Eye (tissue), 1 donor: ENCODE results near the gene ERP27.

ENCODE experiments used
- DNase-seq: peaks from one replicate; pipeline ENCODE4 v3.0.0-alpha.2; 2015

The ERP27 gene

DNA sequence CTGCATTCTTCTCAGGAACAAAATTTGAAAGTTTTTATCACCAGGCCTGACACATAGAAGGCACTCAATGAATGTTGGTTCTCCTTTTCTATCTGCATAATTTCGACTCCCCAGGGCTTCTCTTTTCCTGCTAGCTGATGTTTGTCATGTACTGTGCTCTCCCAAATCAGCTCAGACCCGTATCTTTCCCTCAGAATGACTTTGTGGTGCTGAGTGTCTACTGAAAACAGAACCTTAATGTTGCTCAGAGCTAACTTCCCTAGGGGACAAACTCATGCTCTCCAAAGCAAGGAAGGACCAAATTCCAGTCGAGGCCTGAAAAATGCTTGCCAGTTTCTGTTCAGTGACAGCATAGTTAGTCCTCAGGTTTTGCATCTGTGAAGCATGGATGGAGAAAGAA, 21.1 kb upstream of the ERP27 start:
- DNase-seq = no peak

DNA sequence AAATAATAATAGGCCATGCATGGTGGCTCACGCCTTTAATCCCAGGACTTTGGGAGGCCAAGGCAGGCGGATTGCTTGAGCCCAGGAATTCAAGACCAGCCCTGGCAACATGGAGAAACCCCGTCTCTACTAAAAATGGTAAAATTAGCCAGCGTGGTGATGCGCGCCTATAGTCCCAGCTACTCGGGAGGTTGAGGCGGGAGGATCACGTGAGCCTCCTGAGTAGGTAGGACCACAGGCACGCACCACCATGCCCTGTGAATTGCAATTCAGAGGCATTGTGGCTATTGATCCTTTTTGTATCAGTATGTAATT, 20.7 kb upstream of the ERP27 start:
- DNase-seq = no peak

DNA sequence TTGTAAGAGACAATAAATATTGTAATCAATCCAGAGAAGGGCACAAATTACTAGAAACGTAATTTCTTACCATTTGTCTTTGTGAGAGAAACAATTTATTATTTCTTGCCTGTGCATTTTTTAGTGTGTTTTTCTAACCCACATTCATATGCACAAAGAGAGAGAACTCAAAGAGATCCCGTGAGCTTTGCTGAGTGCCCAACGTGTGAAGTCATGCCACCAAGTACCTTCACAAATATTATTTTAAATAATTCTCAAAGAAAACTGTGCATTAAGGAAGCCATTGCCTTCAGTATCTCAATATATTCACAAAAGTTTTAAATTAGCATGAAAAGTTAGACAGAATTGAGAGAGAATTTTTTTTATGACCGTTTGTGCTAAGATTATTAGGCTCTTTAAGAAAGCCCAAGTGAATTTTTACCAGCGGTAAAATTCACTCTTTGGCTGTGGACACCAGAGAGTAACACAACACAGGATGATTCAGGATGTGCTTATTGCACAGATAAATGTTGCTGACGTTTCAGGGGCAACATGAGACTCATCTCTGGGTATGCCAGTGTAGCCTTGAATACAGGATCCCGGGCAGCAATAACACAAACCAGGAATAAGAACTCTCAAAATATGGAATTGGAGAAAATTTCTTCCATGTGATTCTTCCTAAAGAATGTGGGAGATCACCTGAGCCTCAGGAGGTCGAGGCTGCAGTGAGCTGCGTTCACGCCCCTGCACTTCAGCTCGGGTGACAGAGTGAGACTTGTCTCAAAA, 20.2 kb upstream of the ERP27 start:
- DNase-seq = no peak

DNA sequence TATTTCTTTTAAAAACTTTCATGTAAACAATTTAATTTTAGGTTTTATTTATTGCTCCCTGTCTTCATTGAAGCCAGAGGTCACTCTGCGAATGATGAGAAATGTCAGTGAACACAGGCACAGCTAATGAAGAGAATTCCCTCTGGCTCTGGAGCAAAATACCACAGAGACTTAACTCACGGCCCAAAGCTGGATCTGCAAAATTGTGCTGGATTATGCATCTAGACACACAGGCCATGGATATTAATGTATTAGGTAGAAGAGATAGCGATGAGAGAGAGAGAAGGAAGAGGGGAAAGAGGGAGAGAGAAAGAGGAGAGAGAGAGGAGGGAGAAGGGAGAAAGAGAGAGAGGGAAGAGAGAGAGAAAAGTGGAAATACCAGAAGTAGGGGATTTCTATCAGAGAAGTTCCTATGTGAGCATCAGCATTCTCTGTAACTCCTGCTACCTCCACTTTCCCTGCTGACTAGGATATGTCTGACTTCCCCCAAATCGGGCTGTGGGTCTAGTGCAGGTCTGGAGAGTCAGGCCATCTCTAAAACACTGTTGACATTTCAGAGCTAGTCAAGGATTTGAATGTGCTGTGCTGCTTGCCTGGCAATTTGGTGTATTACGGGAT, 19.3 kb upstream of the ERP27 start:
- no peak for DNase-seq

DNA sequence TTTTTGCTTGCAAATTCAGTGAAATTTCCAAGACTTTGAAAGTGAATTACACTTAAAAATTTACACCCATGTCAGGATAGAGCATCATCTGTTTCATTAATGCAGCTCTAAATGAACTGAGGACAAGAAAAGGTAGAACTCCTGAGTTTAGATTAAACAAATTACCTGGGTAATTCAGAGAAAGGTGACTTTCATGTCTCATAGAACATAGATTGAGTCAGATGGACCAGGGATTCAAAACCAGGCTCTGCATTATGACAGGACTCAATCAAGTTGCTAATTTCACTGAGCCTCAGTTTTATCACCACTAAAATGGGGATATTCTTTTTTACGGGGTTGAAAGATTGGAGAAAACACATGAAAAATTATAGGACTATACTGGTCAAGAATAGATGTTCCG, 18.6 kb upstream of the ERP27 start:
- DNase-seq = no peak

DNA sequence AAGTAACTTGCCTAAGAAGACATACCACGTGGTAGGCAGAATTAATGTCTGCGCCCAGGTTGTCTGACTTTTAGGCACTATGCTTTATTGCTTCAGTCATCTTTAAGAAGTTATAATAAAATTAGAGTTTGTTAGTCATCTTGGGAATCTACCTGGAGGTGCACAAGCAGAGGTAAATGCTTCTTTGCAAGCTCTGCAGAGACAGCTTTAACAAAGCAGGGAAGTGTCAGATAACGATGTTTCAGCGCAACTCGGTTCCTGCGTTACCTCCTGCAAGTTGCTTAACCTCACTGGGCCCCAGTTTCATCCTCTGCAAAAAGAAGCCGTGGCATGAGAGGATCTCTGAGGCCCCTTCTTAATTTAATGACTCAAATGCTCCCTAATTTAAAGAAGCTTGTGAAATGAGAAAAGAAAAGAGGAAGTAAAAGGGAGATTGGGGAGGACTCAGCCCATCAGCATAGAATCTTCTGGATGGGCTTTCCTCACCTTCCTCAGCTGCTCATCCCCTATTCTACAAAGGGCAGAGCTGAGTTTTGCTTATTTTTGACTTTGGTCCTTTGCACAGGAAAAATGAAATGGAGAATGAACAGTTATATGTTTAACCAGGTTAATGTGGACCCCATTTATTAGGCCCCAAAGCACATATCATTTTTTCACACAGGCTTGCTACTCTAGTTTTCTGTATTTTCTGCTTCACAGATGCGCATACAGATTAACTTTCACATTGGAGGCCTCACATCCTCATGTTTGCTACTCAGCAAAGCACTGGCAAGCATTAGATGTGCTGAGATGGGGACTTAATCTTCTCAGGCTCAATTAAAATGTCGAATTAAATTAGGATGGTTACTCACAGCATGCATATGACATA, 17.9 kb upstream of the ERP27 start:
- DNase-seq = peak; percentile 38

DNA sequence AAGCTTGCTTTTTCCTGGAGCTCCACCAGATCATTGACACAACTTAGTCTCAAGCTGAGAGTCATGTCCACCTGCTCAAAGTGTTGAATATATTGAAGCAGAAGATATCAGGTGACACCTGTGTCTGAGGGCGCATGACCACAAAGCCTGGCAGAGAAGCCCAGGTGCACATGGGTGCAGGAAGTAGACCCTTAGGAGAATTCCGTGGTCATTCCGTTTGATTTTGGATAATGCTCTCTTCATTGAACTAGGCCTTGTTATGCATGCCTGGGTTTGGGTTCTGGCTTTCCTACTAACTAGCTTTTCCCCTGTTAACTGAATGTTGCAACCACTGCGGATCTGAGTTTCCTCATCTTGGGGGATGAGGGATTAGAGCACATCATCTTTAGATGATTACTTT, 15.9 kb upstream of the ERP27 start:
- no peak for DNase-seq

DNA sequence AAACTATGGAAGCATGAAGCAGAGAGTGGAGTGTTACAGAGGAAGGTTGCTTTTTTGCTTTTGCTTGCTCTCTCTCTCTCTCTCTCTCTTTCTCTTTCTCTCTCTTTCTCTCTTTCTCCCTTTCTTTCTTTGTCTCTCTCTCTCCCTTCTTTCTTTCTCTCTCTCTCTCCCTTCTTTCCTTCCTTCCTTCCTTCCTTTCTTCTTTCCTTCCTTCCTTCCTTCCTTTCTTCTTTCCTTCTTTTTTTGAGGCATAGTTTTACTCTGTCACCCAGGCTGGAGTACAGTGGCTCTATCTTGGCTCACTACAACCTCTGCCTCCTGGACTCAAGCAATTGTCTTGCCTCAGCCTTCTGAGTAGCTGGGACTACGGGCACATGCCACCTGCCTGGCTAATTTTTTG, 15.4 kb upstream of the ERP27 start:
- DNase-seq = no peak

DNA sequence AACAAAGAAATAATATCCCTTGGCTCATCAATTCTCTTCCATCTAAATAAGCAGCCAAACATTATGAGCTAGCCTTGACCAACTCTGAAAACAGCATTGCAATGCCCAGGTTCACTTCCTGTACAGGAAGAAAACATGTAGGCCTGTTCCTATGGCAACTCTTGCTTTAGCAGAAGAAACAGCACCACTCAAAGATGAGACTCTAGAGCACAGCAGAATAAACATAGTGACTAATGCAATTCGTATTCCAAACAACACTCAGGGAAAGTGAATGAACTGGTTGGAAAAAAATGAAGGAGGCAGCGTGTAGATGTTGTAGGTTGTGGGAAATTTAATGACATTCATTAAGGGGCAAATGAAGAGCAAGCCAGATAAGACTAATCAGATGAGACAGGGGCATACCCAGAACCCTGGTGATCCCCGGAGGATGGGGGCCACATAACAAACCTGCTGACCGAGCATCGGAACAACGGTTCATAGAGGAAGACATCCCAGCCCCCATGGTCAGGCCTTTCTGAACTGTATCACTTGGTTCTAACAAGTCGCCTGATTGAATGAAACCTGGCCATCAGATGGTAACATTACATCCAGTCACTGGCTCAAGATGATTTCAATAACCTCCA, 14.1 kb upstream of the ERP27 start:
- DNase-seq = peak; percentile 45

DNA sequence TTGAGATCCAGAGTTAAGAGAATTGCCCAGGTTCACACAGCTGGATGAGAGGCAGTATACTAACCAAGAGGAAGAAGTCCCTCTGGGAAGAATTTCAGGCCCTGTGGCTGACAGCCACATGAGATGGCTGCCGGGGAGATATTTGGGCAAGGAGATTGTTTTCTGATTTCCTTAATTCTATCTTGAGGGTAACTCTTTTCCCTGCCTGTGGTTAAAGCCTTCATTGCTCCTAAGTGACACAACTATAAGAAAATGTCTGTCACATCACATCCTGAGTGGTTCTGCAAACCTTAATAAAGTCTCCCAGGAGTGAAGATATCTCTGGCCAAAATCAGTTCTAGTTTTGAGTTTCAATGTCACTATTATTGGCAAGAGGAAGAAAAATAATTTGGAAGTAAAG, 13.5 kb upstream of the ERP27 start:
- no peak for DNase-seq

DNA sequence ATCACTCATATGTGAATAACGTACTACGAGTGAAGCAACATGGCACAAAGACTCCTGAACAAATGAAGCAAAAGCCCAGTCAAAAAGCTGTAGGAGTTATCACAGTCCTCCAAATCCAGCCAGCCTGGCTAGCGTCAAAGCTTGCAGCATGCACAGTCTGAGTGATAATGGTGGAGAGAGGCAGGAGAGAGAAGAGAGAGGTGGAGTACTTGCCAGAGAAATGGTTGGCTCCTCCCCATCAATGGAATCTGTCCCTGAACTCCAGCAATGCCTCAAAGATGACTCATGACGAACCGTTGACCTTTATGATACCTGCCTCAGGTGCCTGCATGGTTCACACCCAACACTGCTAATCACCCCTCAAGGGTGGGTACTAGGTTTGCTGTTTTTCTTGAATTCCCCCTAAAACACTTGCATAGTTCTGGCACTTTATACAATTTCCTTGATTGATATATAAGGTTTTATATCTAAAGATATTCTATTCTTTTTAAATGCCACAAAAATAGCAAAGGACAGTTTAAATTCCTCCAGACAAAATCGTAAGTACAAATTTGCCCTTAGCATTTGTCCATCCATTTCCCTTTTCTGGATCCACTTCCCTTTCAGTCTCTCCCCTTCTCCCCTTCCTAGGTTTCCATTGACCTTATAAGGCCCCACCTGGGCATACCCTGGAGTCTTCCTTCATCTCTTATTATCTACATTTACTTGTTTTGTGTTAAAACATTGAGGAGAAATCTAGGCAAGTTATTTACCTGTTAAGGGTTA, 12.8 kb upstream of the ERP27 start:
- DNase-seq = peak; percentile 50

DNA sequence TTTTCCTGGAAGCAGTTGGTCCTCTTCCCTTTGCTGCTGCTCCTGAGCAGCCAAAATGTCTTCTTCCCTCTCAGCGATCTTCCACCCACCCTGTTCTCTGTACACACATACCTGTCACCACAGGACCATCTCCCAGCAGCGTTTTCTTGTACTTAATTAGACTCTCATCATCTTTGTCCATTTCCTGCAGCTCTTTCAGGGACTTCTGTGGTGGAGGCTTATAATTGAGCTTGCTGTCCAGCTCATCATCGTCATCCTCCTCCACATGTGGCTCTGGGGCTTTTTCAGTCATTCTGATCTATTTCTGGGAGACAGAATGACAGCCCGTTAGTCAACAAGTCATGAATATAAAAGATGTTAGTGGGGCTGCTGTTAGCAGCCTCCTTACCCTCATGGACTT, 12.1 kb upstream of the ERP27 start:
- peak; percentile 44 for DNase-seq

DNA sequence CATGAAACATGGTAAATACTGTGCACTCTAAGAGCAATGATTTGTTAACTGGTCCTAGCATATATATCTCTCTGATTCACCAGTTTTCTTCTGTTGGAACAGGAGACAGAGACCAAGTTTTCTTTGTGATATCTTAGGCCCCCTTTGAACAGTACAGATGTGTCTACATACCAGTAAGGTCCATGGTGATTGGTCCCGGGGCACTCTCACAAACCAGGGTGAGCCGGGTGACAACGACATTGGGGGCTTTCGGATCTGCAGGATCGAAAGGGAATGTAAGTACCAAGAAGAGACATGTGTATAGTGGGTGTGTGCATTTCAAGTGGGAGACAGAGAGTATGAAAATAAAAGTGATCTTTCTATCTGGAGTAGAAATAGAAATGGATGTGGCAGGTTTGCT, 11.3 kb upstream of the ERP27 start:
- DNase-seq = no peak

DNA sequence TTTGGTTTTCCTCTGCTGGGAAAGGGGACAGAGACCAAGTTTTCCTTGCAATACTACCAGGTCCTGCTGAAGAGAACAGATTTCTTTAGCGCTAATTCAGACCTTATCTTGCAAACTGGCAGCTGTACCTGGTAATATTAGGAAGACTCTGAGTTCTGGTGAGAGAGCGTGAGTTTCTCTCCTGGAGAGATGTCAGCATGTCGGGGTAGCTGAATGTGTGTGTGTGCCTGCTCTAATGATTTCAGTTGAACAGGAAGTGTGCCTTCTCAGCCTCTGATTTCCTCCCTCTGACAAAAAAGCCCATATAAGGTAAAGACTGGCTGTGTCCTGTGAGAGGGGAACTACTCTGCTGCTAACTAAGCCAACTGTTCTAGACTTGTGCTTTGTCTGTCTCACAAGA, 10.3 kb upstream of the ERP27 start:
- DNase-seq = peak; percentile 63

DNA sequence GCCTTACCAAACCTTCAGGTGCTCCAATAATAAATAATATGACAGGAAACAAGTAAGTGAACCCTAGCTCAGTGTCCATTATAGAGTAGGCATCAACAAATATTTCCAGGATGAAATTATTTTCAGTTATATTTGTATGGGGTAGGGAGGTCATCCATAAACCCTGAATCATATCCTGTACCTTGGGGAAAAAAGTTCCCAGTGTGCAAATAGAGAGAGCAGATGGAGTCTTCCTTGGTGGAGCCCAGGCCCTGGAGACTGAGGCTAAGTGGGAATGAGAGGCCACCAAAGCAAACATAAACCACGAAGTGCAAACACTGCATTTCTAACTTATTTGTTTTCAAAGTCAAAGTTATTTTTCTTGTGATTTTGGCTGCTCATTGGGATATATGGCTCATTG, 8.5 kb upstream of the ERP27 start:
- DNase-seq = no peak

DNA sequence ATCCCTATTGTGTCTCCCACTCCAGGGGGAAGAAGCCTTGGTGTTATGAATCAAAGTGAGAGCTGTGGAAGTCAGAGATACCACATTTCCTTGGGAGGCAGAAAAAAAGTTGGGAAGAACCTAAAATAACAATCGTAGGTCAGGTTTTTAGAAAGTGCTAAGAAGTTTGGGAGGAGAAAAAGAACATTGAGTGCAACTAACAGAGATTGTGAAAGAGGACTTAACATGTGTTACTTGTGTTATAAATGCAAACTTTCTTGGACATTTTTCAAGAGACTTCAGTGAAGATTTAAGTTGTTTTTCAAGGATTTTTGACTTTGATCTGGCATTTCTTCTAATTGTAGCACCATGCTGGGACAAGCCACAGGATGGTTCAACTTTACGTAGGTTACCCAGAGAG, 7.8 kb upstream of the ERP27 start:
- no peak for DNase-seq

DNA sequence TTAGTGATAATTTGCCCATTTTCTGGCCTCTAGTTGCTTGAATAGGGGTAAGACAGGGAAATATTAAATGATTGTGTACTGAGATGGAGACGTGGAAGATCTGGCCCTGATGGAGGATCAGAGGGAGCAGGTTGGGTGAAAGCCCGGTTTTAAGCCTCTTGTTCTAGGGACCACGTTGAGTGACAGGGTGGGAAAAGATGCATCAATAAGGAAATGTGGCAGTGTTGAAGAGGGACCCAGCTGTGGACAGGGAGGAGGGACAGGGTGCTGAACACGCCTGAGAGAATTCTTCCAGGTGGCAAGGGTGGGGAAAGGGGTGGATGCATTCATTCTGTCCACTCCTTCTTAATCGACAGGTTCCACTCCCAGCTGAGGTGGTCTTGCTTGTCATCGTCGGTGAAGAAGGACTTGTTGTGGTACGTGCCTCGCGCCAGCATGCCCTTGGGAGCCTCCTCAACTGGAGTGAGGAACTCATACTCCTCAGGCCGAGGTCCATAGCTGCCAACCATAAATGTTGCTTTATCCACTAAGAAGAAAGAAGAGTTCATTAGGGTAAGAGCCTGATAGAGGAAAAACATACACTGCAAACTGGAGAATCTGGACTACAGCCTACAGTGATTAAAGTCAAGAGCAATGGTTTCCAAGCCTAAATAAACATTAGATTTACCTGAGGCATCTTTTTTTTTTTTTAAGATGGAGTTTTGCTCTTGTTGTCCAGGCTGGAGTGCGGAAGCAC, 4.0 kb upstream of the ERP27 start:
- no peak for DNase-seq

DNA sequence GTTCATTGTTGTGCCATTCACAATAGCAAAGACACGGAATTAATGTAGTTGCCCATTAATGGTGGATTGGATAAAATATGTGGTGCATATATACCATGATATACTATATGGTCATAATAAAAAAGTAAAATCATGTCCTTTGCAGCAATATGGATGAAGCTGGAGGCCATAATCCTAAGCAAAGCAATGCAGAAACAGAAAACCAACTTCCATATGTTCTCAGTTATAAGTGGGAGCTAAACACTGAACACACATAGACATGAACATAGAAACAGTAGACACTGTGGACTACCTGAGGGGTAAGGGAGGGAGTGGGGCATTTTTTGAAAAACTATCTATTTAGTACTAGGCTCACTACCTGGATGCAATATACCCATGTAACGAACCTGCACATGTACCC, 3.0 kb upstream of the ERP27 start:
- DNase-seq = no peak

DNA sequence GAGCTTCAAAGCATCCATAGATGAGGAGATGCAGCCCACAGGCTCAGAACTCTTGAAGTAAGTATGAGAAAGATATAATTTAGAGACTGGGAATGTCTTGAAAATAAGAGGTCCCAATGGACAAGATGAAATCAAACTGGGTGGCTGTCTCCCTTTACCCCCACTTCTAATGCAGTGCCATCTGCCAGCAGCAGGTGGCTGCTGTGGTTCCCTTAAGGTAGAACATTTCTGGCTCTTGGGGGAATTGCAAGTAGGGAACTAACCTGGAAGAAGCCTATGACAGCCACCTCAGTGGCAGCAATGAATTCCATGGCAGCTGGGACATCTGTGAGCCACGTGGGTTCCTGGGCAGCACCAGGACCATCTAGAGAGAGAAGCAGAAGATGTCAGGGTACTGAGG, 648 bp downstream of the ERP27 start:
- DNase-seq = no peak

DNA sequence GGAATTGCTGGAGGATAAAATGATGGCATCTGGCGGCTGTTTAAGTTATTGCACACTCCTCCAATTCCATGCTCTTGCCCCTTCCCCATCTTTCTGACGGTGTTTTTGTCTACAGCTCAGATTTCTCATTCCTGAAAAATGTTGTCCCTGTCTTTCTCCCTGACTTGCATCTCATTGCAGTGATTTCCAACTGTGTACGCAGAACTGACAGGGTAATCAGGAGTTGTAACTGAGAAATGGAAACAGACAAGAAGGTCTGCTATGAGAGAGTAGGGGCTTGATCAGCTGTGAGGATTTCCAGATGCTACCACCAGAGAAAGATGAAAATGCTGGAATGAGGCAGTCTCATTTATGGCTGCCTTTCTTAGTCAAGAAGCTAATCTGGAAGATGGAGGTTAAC, 1.3 kb downstream of the ERP27 start:
- no peak for DNase-seq

DNA sequence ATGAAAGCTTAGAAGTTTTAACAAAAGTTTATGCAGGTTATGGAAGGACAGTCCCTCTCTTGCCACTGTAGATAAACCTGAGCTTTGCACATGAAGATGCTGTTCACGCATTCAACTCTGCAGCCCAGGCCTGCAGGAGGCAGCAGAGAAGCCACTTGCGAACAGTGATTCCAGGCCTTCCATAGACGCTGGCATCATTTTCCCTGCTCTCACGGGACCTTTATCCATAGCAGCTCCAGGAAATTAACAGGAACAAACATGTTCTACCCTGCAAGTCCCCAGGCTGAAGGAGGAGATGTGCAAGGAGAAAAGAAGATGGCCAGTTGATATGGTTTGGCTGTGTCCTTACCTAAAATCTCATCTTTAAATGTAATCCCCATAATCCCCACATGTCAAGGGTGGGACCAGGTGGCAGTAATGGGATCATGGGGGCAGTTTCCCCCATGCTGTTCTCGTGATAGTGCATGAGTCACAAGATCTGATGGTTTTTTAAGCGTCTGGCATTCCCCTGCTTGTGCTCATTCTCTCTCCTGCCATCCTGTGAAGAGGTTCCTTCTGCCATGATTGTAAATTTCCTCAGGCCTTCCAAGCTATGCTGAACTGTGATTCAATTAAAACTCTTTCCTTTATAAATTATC, 2.0 kb downstream of the ERP27 start:
- DNase-seq = no peak

DNA sequence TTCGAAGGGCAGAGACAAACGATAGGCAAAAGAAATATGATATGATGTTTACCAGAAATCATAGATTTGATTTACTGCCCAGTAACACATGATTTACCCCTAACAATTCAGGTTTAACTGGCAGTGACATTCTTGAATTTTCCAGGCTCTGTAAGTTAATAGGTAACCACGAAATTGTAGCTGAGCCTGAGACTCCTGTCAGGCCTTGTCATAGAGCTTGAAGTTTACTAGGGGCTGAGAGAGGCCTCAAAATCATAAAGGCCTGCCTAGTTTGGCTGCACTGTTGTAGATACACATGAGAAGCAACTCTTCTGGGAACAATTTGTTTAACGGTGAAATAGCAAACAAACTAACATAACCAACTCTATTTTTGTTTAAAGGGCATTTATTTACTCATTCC, 3.3 kb downstream of the ERP27 start:
- no peak for DNase-seq
